ENCODE measurements around the gene MORN2. TPM values are rescaled to one million over a fixed set of nuclear protein-coding genes. Genes with fewer than 3 reads are reported as not detected.
"Not testable (repeated sequence)": the region's sequence is repeated elsewhere in the genome, so short reads cannot be mapped to it uniquely, and the experiment has no call there.

Gene MORN2
- total RNA-seq (14.4 and 19.3 TPM in 2 replicates), polyA plus RNA-seq (32.6 and 35.1 TPM in 2 replicates), polyA minus RNA-seq (ENCODE audit: low replicate concordance) (not detected in 2 replicates)
- 34.0 and 45.0 TPM in 2 replicates for polyA plus RNA-seq (2012)

DNA sequence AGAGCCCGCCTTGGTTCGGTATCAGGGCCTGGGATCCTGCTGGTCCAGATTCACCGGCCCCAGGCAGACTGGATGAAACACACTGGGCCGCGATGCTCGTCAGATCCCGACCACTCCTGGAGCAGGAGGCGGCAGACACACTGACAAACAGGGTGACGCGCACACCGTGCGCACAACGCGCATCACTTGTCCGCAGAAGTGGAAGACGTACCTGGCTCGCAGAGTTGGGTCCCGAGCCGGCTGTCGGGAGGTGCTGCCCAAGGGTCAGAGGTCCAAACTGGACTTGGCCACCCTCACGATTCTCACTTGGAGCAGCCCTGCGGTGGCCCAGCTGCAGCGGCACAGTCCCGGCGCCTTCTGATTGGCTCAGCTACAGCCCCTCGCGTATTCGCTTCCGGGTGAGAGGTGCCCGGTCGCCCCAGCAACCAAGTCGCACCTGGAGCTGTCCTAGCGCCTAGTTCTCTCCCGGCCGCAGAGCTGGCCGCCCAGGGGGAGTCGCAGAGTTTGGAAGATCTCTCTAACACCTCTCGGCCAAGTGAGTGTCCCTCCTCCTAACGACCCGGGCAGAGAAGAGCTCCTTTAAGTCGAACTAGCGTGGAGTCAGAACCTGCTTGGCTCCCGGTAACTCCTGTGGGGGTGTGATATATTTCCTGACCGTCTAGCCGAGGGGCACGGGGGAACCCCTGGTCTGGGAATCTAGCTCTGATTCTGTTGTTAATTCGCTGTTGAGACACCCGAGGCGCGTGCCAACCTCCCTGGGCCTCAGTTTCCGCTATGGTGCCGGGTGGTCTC lies at the start of gene MORN2, which contains the start of gene DHX57:
TSS of gene MORN2 (plus strand) at position 401 of the 792 bp plus-strand sequence.
TSS of gene DHX57 (minus strand) at position 359 of the 792 bp plus-strand sequence. CDS start 7,529 bp downstream, outside the sequence.
- Histone ChIP-seq H3K27me3 (ENCODE audit: control insufficient read depth, insufficient read depth, low read length) (no peaks in the 10 kb centered on the region), H3K79me2 (ENCODE audit: control insufficient read depth, insufficient read depth, low read length) (peaks cover 15% of the 10 kb centered on the region), H2AFZ (ENCODE audit: low read length) (peak within 1 kb of the TSS; percentile 96), H3K9me3 (ENCODE audit: control insufficient read depth, insufficient read depth, low read depth, low read length) (no peaks in the 10 kb centered on the region), H3K36me3 (ENCODE audit: control insufficient read depth, insufficient read depth, low read length) (no peaks in the 10 kb centered on the region), H3K9ac (ENCODE audit: insufficient read depth, low read length) (peak within 1 kb of the TSS; percentile 63), H3K4me3 (replicated peaks in 1 of 4; ENCODE audit: control extremely low read depth in 1 of 4, insufficient read depth in 1 of 4, low read depth in 3 of 4, low read length in 4 of 4) (peak within 1 kb of the TSS; percentile 67 to 97 (median 94)), H3K4me2 (ENCODE audit: extremely low read depth, insufficient read depth, low read length) (peak within 1 kb of the TSS; percentile 92), H4K20me1 (ENCODE audit: control insufficient read depth, extremely low read depth, insufficient read depth, low read length) (no peaks in the 10 kb centered on the region), H3K4me1 (ENCODE audit: control insufficient read depth, extremely low read depth, insufficient read depth, low read length) (peaks cover 3% of the 10 kb centered on the region), H3K27ac (ENCODE audit: insufficient read depth, low read length) (peak within 1 kb of the TSS; percentile 84)
- DNase-seq (ENCODE audit: low read depth in 2 of 2): peak; percentile 79 to 80
- TF ChIP-seq CTCF (conservative IDR thresholded peaks at IDR 0.05 in 1 of 2, IDR thresholded peaks at IDR 0.05 in 1 of 2; ENCODE audit: low read depth in 1 of 2, low read length in 2 of 2) (no peak), EZH2 (IDR thresholded peaks at IDR 0.05; ENCODE audit: low read length, missing control alignments) (no peak)

DNA sequence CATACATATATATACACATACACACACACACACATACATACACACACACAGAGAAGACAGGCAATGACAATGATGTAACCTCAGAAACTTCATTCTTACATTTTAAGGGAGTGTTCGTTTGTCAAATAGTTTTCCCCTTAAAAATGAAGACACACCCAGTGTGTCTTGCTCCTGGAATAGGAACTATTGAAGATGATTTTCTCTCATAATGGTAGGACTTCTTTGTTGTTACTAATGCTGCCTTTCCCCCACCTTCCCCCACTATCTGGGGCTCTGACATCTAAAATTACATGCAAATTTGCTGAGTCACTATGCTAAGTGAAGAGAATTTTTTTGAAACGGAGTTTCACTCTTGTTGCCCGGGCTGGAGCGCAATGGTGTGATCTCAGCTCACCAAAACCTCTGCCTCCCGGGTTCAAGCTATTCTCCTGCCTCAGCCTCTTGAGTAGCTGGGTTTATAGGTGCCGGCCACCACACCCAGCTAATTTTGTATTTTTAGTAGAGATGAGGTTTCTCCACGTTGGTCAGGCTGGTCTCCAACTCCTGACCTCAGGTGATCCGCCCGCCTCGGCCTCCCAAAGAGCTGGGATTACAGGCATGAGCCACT lies 48.1 kb upstream of the MORN2 start:
- H3K9me3 ChIP-seq (ENCODE audit: control insufficient read depth, insufficient read depth, low read depth, low read length); H4K20me1 ChIP-seq (ENCODE audit: control insufficient read depth, extremely low read depth, insufficient read depth, low read length); H3K4me2 ChIP-seq (ENCODE audit: extremely low read depth, insufficient read depth, low read length); H2AFZ ChIP-seq (ENCODE audit: low read length); H3K9ac ChIP-seq (ENCODE audit: insufficient read depth, low read length); H3K36me3 ChIP-seq (ENCODE audit: control insufficient read depth, insufficient read depth, low read length); H3K4me1 ChIP-seq (ENCODE audit: control insufficient read depth, extremely low read depth, insufficient read depth, low read length); H3K79me2 ChIP-seq (ENCODE audit: control insufficient read depth, insufficient read depth, low read length); H3K27me3 ChIP-seq (ENCODE audit: control insufficient read depth, insufficient read depth, low read length); H3K4me3 ChIP-seq (replicated peaks in 1 of 4; ENCODE audit: control extremely low read depth in 1 of 4, insufficient read depth in 1 of 4, low read depth in 3 of 4, low read length in 4 of 4): not testable (repeated sequence)
- DNase-seq (ENCODE audit: low read depth in 2 of 2): peak; percentile 73 to 86
- H3K27ac ChIP-seq (ENCODE audit: insufficient read depth, low read length): peak overlapping the region; percentile 32

DNA sequence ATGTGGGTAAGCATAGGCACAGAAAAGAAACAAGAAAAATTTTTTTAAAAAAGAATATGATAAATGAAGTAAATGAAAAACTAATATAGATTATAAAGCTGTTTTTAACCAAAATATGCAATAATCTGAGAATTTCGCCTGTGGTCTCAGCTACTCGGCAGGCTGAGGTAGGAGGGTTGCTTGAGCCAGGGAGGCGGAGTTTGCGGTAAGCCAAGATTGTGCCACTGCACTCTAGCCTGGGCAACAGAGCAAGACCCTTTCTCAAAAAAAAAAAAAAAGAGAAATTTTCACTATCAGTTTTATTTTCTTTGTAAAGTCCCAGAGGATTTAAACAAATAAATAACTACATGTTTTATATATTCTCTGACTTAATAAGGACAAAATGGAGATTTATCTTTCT lies 47.3 kb upstream of the MORN2 start:
- no peak overlapping the region for H3K9ac ChIP-seq (ENCODE audit: insufficient read depth, low read length)
- no peak for TF ChIP-seq EZH2 (IDR thresholded peaks at IDR 0.05; ENCODE audit: low read length, missing control alignments)
- H3K79me2 ChIP-seq (ENCODE audit: control insufficient read depth, insufficient read depth, low read length): no peaks in the 10 kb centered on the region
- H3K27ac ChIP-seq (ENCODE audit: insufficient read depth, low read length): no peak overlapping the region
- no peaks in the 10 kb centered on the region for H3K27me3 ChIP-seq (ENCODE audit: control insufficient read depth, insufficient read depth, low read length)
- no peaks in the 10 kb centered on the region for H3K9me3 ChIP-seq (ENCODE audit: control insufficient read depth, insufficient read depth, low read depth, low read length)
- DNase-seq (ENCODE audit: low read depth in 2 of 2): no peak
- H3K36me3 ChIP-seq (ENCODE audit: control insufficient read depth, insufficient read depth, low read length): peaks cover 1% of the 10 kb centered on the region
- H4K20me1 ChIP-seq (ENCODE audit: control insufficient read depth, extremely low read depth, insufficient read depth, low read length): no peaks in the 10 kb centered on the region
- H3K4me1 ChIP-seq (ENCODE audit: control insufficient read depth, extremely low read depth, insufficient read depth, low read length): no peaks in the 10 kb centered on the region
- H3K4me2 ChIP-seq (ENCODE audit: extremely low read depth, insufficient read depth, low read length): no peak overlapping the region
- no peak overlapping the region for H3K4me3 ChIP-seq (replicated peaks in 1 of 4; ENCODE audit: control extremely low read depth in 1 of 4, insufficient read depth in 1 of 4, low read depth in 3 of 4, low read length in 4 of 4)
- no peak overlapping the region for H2AFZ ChIP-seq (ENCODE audit: low read length)

Data from fibroblast of lung (primary cell).